Measurements from ENCODE around the gene IL1RAPL1. TPM values are rescaled to one million over a fixed set of nuclear protein-coding genes. Genes with fewer than 3 reads are reported as not detected.

IL1RAPL1 gene
- total RNA-seq, 2 donors from 2014 or later: 1.2 to 3.0 TPM

DNA sequence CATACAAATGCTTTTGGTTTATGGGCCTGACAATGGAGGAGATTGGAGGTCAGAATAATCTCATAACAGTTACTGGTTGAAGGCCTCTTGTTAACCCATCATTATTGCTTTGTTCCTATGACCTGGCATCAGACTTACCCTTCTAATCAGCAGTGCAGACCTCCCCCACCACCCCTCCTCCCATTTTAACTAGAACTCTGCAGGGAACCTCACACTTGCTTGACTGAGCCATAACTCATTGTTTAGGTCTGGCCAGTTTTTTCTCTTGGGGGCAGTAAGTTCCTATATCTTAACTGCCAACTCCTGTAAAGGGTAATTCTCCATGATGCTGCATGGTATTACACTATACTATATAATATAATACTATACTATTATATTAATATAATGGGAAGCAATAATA, 609.3 kb downstream of the IL1RAPL1 start:
- no peak for DNase-seq (ENCODE audit: low spot score)
- Histone ChIP-seq H3K9me3 (no peaks in the 10 kb centered on the region), H3K27me3 (no peaks in the 10 kb centered on the region), H3K4me1 (no peaks in the 10 kb centered on the region), H3K36me3 (no peaks in the 10 kb centered on the region), H3K27ac (no peak overlapping the region), H3K4me3 (no peak overlapping the region)
- no peak for TF ChIP-seq CTCF (IDR thresholded peaks at IDR 0.05)

DNA sequence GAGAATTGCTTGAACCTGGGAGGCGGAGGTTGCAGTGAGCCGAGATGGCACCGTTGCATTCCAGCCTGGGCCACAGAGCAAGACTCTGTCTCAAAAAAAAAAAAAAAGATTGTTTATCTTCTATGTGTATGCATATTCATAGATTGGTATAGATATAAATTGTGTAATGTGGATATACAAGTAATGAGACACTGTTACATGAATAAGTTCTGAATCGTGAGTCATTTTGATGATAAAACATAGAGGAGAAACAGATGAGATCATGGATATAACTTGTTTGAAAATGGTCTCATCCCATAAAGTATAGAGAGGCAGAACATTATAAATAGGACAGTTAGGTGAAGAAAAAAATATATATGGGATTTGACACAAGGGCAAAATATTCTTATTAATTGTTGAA, 628.0 kb downstream of the IL1RAPL1 start:
- TF ChIP-seq CTCF (IDR thresholded peaks at IDR 0.05): no peak
- Histone ChIP-seq H3K4me1 (no peaks in the 10 kb centered on the region), H3K27me3 (no peaks in the 10 kb centered on the region), H3K9me3 (no peaks in the 10 kb centered on the region), H3K4me3 (no peak overlapping the region), H3K36me3 (no peaks in the 10 kb centered on the region), H3K27ac (no peak overlapping the region)
- no peak for DNase-seq (ENCODE audit: low spot score)

DNA sequence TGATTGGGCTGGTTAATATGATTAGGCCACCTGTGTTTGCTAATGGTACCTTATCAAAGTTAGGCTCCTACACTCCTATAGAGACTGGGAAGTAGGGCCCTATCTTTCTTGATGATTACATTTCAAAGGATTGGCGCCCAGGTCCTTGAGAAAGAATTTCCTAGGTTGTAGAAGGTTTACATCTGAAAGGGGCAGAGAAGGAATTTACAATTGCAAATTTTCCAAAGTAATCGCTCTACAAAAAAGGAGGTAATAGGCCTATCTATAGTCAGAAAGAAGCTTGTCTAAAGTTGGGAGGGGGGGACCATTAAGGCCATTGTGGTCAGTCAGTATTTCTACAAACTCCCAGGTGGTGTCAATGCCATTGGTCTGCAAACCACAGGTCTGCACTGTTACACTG, 638.4 kb downstream of the IL1RAPL1 start:
- Histone ChIP-seq H3K9me3 (no peaks in the 10 kb centered on the region), H3K36me3 (no peaks in the 10 kb centered on the region), H3K4me3 (no peak overlapping the region), H3K27ac (no peak overlapping the region), H3K4me1 (no peaks in the 10 kb centered on the region), H3K27me3 (no peaks in the 10 kb centered on the region)
- no peak for DNase-seq (ENCODE audit: low spot score)
- no peak for TF ChIP-seq CTCF (IDR thresholded peaks at IDR 0.05)

DNA sequence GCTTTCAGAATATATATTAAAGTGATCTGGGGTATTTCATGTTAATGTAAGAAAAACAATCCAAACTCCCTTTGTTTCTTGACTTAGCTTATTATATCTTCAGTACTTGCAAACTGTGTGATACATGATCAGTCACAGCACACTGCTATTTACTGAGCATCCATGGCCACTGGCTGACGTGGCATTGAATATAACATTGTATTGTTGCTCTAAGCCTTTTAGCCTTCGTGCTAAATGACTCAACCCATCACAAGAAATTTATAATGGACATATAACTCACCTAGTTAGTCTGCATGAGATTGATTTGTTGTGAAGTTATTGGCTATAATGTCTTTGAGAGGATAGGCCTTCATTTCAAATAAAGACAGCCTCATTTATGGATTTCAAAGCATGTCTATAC, 642.6 kb downstream of the IL1RAPL1 start:
- TF ChIP-seq CTCF (IDR thresholded peaks at IDR 0.05): no peak
- H3K27me3 ChIP-seq: no peaks in the 10 kb centered on the region
- no peaks in the 10 kb centered on the region for H3K4me1 ChIP-seq
- no peak for DNase-seq (ENCODE audit: low spot score)
- no peaks in the 10 kb centered on the region for H3K36me3 ChIP-seq
- H3K27ac ChIP-seq: no peak overlapping the region
- no peaks in the 10 kb centered on the region for H3K9me3 ChIP-seq
- no peak overlapping the region for H3K4me3 ChIP-seq

- Histone ChIP-seq H3K36me3 (no peaks in the 10 kb centered on the region), H3K27me3 (no peaks in the 10 kb centered on the region), H3K27ac (no peak overlapping the region), H3K4me3 (no peak overlapping the region), H3K4me1 (no peaks in the 10 kb centered on the region), H3K9me3 (no peaks in the 10 kb centered on the region)
- TF ChIP-seq CTCF (IDR thresholded peaks at IDR 0.05): peak in 1 of 2 donors; percentile 46
- DNase-seq (ENCODE audit: low spot score): no peak
Measured at GRCh38 chrX:29231800-29232199, 644.6 kb downstream of the IL1RAPL1 start.

GRCh38 chrX:29233592-29234183, 646.4 kb downstream of the IL1RAPL1 start:
- H3K4me3 ChIP-seq: no peak overlapping the region
- no peaks in the 10 kb centered on the region for H3K9me3 ChIP-seq
- H3K27me3 ChIP-seq: no peaks in the 10 kb centered on the region
- H3K27ac ChIP-seq: no peak overlapping the region
- no peaks in the 10 kb centered on the region for H3K36me3 ChIP-seq
- no peaks in the 10 kb centered on the region for H3K4me1 ChIP-seq
- no peak for TF ChIP-seq CTCF (IDR thresholded peaks at IDR 0.05)
- DNase-seq (ENCODE audit: low spot score): no peak
